PFSK-1 (cell line): ENCODE measurements around the gene PPP1R1A.

ENCODE experiments used
- FOXP2 ChIP-seq: optimal IDR thresholded peaks from 2 replicates; pipeline ENCODE3; 2011; ENCODE audit warnings: borderline replicate concordance, control low read depth, inconsistent platforms; ENCODE audit not compliant: insufficient read depth; ENCODE audit errors: extremely low read length, extremely low read depth
- POLR2AphosphoS5 ChIP-seq: IDR thresholded peaks from 2 replicates; pipeline ENCODE4 v1.6.1; 2012; ENCODE audit warnings: low read depth, mild to moderate bottlenecking, control low read depth, low read length, moderate library complexity
- REST ChIP-seq, 2 experiments: IDR thresholded peaks; 2 replicates each; pipeline versions ENCODE4 v1.6.1 to v1.8.0; 2011 to 2012; ENCODE audit warnings: low read depth in 2 of 2, low read length in 2 of 2, control low read depth in 1 of 2, inconsistent platforms in 1 of 2, mild to moderate bottlenecking in 1 of 2, moderate library complexity in 1 of 2; ENCODE audit not compliant: insufficient read depth in 1 of 2
- SIN3A ChIP-seq: IDR thresholded peaks from 2 replicates; pipeline ENCODE4 v1.6.1; 2012; ENCODE audit warnings: mild to moderate bottlenecking, low read length, moderate library complexity, borderline replicate concordance; ENCODE audit not compliant: insufficient read depth
- TAF1 ChIP-seq: IDR thresholded peaks from 2 replicates; pipeline ENCODE4 v1.6.1; 2012; ENCODE audit warnings: low read length, control low read depth, borderline replicate concordance; ENCODE audit not compliant: insufficient read depth

PPP1R1A gene

GRCh38 chr12:54565986-54566544 lies 22.4 kb downstream of the PPP1R1A start:
- no peak for TF ChIP-seq FOXP2
- TF ChIP-seq REST (IDR thresholded peaks at IDR 0.05; ENCODE audit: insufficient read depth in 1 of 2, low read depth in 2 of 2, low read length in 2 of 2), result no peak
- TF ChIP-seq TAF1, result no peak
- no peak for TF ChIP-seq POLR2AphosphoS5
- no peak for TF ChIP-seq SIN3A

- TF ChIP-seq REST (IDR thresholded peaks at IDR 0.05; ENCODE audit: insufficient read depth in 1 of 2, low read depth in 2 of 2, low read length in 2 of 2), result no peak
Measured at GRCh38 chr12:54565310-54565985, 23.0 kb downstream of the PPP1R1A start.

GRCh38 chr12:54564768-54565167 lies 23.7 kb downstream of the PPP1R1A start:
- TF ChIP-seq REST (IDR thresholded peaks at IDR 0.05; ENCODE audit: insufficient read depth in 1 of 2, low read depth in 2 of 2, low read length in 2 of 2), result no peak
- no peak for TF ChIP-seq POLR2AphosphoS5
- no peak for TF ChIP-seq FOXP2
- no peak for TF ChIP-seq SIN3A
- no peak for TF ChIP-seq TAF1

- TF ChIP-seq SIN3A (no peak), REST (IDR thresholded peaks at IDR 0.05; ENCODE audit: insufficient read depth in 1 of 2, low read depth in 2 of 2, low read length in 2 of 2) (no peak), POLR2AphosphoS5 (no peak), TAF1 (no peak), FOXP2 (no peak)
Measured at GRCh38 chr12:54563787-54564186, 24.7 kb downstream of the PPP1R1A start.

GRCh38 chr12:54562750-54563356 lies 25.6 kb downstream of the PPP1R1A start:
- TF ChIP-seq TAF1, result no peak
- no peak for TF ChIP-seq REST (IDR thresholded peaks at IDR 0.05; ENCODE audit: insufficient read depth in 1 of 2, low read depth in 2 of 2, low read length in 2 of 2)
- TF ChIP-seq FOXP2, result no peak
- TF ChIP-seq POLR2AphosphoS5, result no peak
- no peak for TF ChIP-seq SIN3A
